GM18517 (cell line): Measurements from ENCODE around the gene ZNF445.
"Not testable (repeated sequence)": the region's sequence is repeated elsewhere in the genome, so short reads cannot be mapped to it uniquely, and the experiment has no call there.

Experiments
- ATAC-seq: cut with Tn5 transposase; IDR thresholded peaks from one replicate; pipeline ENCODE4 v1.9.1; 2021; ENCODE audit warnings: mild to moderate bottlenecking, moderate library complexity; ENCODE audit not compliant: unreplicated experiment

Gene ZNF445

GRCh38 chr3:44439499-44440295, 37.8 kb downstream of the ZNF445 start:
- ATAC-seq, result peak; percentile 95

DNA sequence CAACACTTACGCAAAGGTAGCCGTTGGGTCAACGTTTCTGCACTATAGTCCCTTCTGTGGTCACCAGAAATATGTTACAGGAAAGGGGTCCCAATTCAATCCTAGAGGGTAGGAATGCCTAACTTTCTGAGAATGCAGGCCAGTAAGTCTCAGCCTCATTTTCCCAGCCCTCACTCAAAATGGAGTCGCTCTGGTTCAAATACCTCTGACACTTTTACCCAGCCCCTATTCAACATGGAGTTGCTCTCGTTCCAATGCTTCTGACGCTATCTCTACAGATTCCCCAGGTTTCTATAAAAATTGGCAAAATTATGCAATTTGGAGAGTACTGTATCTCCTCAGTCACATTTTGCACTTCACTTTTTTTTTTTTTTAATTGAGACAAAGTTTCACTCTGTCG, 39.7 kb downstream of the ZNF445 start:
- no peak for ATAC-seq

GRCh38 chr3:44436181-44436580, 41.3 kb downstream of the ZNF445 start:
- no peak for ATAC-seq

DNA sequence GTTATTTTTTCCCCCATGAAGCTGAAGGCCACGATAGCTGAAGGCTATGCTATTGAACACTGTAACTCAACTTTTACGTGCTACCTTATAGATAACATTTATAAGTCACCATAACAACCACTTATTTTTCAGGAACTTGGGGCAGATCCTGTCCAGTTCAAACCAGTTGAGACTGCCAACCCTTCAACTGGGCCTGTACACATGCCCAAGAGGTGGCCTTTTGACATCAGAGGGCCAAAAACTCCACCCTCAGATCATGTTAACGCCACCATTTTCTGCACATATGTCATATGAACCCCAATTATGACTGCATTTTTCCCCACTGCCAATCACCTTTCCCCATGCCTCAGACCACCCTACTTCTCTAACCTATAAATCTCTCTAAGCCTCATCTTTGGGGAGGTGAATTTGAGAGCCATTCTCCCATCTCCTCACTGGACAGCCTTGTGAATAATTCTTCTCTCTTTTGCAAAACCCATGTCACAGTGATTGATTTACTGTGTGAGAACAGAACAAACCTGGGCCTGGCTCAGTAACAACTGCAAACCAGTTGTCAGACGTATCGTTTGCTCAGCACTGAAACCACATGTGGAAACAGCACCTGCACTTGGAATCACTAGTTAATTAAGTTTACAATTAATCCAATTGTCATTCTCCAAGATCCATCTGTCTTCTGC, 42.5 kb downstream of the ZNF445 start:
- no peak for ATAC-seq

DNA sequence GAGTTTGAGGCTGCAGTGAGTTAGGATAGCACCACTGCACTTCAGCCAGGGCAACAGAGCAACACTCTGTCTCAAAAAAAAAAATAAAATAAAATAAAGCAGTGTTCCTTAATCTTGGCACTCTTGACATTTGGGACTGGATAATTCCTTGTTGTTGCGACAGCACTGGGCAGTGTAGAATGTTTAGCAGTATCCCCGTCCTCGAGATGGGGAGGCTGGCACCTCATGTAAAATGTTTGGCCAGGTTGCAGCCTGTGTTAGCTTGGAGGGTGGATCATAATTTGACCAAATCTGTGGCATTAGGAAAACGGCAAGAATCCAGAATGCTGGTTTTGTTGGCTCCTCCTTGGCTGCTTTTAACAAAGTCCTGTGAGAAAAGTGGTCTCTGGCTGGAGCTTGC, 47.0 kb downstream of the ZNF445 start:
- ATAC-seq, result no peak

GRCh38 chr3:44429459-44429858, 48.0 kb downstream of the ZNF445 start:
- no peak for ATAC-seq

- no peak for ATAC-seq
These were observed 48.6 kb downstream of the ZNF445 start for GRCh38 chr3:44428910-44429309.

DNA sequence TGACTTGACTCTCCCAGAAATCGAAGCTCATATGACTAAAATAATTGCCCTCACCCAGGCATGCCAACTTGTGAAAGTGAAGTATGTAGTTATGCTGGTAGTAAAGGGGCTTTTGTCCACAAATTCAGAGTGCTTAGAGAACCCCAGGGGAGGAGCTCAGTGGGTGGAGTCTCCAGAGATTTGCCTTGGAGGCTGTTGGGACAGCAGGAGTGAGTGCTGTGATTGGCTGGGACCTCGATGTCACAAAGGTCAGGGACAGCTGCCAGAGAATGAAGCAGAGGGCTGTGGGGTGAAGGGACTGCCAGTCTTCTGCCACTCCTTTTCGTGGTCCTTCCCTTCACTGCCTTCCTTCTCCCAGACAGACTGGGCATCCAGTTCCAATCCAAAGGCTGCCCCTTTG, 49.8 kb downstream of the ZNF445 start:
- no peak for ATAC-seq

- no peak for ATAC-seq
These were observed 52.7 kb downstream of the ZNF445 start for GRCh38 chr3:44424758-44425157.

DNA sequence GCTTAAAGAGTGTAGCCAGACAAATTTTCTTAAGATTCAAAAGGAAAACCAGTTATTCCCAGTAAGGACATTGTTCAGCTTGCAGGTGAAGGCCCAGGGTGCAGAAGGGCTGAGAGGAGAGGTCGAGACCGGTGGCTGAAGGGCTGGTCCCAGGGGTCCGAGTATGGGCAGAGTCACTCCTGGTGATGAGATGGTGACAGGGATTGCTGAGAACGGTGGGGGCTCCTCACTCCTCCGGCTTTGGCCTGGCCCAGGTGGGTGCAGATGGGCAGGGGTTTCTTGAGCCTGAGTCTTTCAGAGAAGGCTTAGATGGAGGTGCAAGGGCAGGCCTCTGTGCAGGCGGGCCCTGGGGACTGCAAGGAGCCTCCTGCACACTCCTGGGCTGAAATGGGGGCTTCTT, 56.2 kb downstream of the ZNF445 start:
- ATAC-seq, result no peak

DNA sequence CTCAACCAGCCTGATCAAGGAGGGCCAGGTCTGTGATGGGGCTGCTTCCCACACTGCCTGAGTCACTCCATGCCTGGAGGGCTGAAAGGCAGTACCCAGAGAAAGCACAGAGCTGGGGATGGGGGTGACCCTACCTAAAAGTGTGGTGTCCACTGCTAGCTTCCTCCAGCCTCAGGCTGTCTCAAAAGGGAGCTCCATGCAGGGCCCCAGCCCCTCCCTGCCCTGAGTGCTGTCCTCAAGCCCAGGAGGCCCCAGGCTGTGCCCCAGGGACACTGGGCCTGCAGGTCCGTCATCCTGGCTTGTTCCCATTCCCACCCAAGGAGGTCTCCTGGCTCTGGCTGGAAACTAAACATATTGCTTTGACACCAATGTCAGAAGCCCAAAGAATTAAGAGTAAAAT, 56.8 kb downstream of the ZNF445 start:
- no peak for ATAC-seq

DNA sequence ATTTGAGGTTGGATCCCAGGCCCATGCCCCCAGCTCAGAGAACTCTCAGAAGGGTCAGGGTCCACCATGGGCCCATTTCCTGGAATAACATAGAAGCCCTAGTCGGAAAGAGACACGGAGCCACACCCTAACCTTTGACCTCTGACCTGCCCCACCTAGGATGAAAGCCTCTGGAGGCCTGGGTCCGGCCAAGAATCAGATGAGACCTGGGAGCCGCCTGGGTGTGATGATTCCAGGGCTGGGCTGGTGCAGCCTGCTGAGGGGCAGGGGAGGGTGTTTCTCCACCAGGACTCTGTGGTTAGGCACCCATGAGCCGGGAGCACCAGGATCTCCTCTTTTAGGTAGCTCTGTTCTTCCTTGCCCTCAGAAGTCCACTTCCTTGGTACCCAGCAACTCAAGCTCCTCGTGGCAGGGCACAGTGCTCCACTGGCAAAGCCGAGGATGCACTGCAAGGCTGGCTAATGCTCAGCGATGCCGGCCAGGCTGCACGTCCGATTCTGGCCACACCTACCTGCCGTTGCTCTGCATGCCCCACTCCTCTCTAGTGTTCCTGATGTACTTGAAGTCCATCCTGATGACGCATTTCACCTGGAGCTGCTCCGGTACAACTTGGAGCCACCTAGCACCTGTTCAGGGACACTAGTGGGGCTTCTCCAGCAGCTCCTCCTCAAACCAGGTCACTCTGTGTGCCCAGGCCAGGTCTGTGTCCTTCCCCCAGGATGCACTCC, 57.4 kb downstream of the ZNF445 start:
- no peak for ATAC-seq

- ATAC-seq, result no peak
These were observed 58.2 kb downstream of the ZNF445 start for GRCh38 chr3:44419116-44419922.

GRCh38 chr3:44418549-44418948, 58.9 kb downstream of the ZNF445 start:
- no peak for ATAC-seq

DNA sequence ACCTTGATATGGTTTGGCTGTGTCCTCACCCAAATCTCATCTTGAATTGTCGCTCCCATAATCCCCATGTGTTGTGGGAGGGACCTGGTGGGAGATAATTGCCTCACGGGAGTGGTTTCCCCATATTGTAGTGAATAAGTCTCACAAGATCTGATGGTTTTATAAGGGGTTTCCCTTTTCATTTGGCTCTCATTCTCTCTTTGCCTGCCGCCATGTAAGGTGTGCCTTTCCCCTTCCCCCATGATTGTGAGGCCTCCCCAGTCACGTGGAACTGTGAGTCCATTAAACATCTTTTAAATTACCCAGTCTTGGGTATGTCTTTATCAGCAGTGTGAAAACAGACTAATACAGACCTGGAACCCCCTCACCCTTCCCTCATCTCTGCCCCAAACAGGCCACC, 59.4 kb downstream of the ZNF445 start:
- not testable (repeated sequence) for ATAC-seq

DNA sequence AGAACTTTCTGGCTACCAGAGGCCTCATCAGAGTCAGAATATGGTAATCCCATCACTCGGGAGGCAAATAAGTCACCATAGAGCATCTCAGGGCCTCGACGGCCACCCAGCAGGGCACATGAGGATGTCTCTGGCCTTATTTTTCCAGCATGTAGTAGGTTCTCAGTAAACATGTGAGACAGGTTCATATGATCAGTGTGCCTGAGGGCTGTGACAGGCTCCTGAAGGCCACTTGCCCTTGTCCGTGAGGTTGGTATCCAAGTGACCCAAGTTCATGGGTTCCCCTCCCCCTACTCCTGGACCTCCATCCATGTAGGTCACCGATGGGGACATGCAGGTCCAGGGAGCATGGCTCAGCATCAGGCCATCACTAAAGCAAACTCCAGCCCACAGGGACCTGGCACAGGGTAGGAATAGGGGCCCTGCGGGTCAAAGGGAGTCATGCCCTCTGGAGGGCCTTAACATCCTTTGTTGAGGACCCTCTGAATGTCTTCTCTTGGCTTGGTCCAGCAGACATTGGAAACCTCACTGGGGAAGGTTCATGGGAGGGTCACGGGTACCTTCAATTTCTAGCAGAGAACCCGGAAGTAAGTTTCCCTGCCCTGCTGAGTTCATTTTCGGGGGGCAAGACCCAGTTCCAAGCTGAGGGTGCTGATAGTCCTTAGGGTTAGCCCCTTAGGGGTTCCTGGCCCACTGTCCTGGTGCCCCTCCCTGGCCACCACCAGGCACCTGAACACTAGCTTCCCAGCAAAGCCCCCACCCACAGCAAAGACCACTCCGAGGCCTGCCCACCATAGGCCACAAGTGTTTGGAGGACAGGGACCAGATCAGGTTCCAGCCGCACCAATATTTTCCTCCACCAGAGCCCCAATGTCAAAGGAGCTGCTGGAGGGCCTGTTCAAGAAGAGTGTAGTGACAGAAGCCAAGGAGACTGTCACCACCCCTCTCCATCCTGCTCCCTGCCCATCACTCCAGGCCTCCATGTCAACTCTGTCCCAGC, 61.1 kb downstream of the ZNF445 start:
- ATAC-seq, result no peak

DNA sequence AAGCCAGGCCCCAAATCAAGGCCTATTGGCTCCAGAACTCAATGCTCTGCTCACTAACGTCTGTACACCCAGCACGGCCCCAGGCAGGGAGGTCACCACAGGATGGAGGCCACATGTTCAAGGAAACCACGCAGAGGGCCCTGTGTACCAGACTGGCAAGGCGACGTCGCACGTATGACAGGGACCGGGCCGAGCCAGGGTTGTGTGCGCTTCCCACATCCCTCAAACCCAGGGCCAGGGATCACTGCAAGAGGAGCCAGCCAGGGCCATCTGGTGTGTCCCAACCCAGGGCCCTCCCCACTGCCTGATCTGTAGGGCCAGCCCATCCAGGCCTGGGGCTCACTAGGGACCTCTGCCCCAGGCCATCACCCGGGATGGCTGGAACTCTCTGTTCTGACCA, 62.0 kb downstream of the ZNF445 start:
- ATAC-seq, result no peak

DNA sequence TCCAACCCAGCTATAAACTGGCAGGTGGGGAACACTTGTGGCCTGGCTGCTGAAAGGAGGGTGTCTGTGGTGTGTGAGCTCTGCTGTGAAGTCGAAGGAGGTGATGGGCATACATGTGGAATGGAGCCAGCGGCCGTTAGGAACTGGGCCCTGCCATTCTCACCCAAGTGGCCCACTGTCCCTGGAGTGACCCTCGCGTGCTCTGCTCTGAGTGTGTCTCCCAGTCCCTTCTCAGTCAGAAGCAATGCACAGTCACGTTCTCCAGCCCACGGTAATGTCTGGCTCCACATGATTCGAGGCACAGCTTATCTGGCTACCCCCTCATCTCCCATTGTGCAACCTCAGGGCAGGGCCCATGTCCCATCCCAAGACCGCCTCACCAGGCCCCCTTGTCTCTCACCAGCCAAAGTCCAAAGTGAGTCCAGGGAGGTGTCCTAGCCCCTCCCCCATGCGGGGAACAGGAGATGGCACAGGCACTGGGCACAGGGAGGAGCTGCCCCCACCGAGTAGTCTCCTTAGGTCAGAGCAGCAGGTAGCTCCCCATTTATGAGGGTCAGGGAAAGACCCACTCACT, 62.9 kb downstream of the ZNF445 start:
- ATAC-seq, result no peak

GRCh38 chr3:44412365-44412764, 65.1 kb downstream of the ZNF445 start:
- no peak for ATAC-seq
